HL-60 (cell line): ENCODE data around the gene CRYZL1.

ENCODE experiments used
- DNase-seq, 2 experiments: peaks; one replicate each; pipeline ENCODE4 v3.0.0-alpha.2; 2010 to 2020; ENCODE audit warnings: low read depth in 1 of 2, low spot score in 1 of 2
- H3K27ac ChIP-seq: fragments of 250-450 bp; sonication (Bioruptor Pico); replicated peaks from 2 replicates; pipeline ENCODE4 v1.5.1; 2020; ENCODE audit warnings: mild to moderate bottlenecking, moderate library complexity
- H3K27me3 ChIP-seq: fragments of 250-450 bp; sonication (Bioruptor Pico); 2 replicates; pipeline ENCODE4 v1.5.1; 2021; ENCODE audit warnings: mild to moderate bottlenecking, moderate library complexity; ENCODE audit not compliant: insufficient read depth, poor library complexity, severe bottlenecking
- H3K4me3 ChIP-seq: replicated peaks from 2 replicates; pipeline ENCODE4 v1.5.1; 2011; ENCODE audit warnings: mild to moderate bottlenecking, control low read depth, low read length; ENCODE audit not compliant: insufficient read depth
- CTCF ChIP-seq: IDR thresholded peaks from one replicate; pipeline ENCODE4 v1.5.1; 2011; ENCODE audit warnings: low read length, control low read depth, inconsistent platforms; ENCODE audit not compliant: insufficient read depth
- GABPA ChIP-seq: IDR thresholded peaks from 2 replicates; pipeline ENCODE4 v1.6.1; 2012; ENCODE audit warnings: low read depth
- POLR2AphosphoS5 ChIP-seq: IDR thresholded peaks from 2 replicates; pipeline ENCODE4 v1.6.1; 2012; ENCODE audit warnings: low read depth
- REST ChIP-seq: IDR thresholded peaks from 2 replicates; pipeline ENCODE4 v1.6.1; 2012; ENCODE audit warnings: low read depth; ENCODE audit not compliant: insufficient replicate concordance
- SPI1 ChIP-seq: IDR thresholded peaks from 2 replicates; pipeline ENCODE4 v1.6.1; 2012; ENCODE audit warnings: low read depth, mild to moderate bottlenecking, borderline replicate concordance

Gene CRYZL1

GRCh38 chr21:33587792-33588484 lies 53.6 kb downstream of the CRYZL1 start:
- DNase-seq = peak in 1 of 2 experiments; percentile 30
- Histone ChIP-seq H3K27me3 (no peaks in the 10 kb centered on the region), H3K27ac (peak overlapping the region; percentile 54), H3K4me3 (peak overlapping the region; percentile 74)
- TF ChIP-seq SPI1 (no peak), CTCF (no peak), GABPA (no peak), POLR2AphosphoS5 (no peak), REST (no peak)

- DNase-seq = no peak
- no peaks in the 10 kb centered on the region for H3K27me3 ChIP-seq
- TF ChIP-seq SPI1 (no peak), CTCF (no peak), GABPA (no peak), REST (no peak), POLR2AphosphoS5 (no peak)
- H3K27ac ChIP-seq = no peak overlapping the region
- no peak overlapping the region for H3K4me3 ChIP-seq
Observed at GRCh38 chr21:33586927-33587326, 54.6 kb downstream of the CRYZL1 start.

- Histone ChIP-seq H3K27me3 (no peaks in the 10 kb centered on the region), H3K27ac (no peak overlapping the region), H3K4me3 (no peak overlapping the region)
- TF ChIP-seq GABPA (no peak), SPI1 (no peak), REST (no peak), POLR2AphosphoS5 (no peak), CTCF (no peak)
- no peak for DNase-seq
Observed at GRCh38 chr21:33584455-33584854, 57.1 kb downstream of the CRYZL1 start.
